ENCODE measurements around the gene CSRNP2. TPM values are rescaled to one million over a fixed set of nuclear protein-coding genes. Genes with fewer than 3 reads are reported as not detected.
"Not testable (repeated sequence)": the region's sequence is repeated elsewhere in the genome, so short reads cannot be mapped to it uniquely, and the experiment has no call there.

CSRNP2 gene
- total and polyA plus RNA-seq, 2 donors = 15.7 to 22.6 TPM

DNA sequence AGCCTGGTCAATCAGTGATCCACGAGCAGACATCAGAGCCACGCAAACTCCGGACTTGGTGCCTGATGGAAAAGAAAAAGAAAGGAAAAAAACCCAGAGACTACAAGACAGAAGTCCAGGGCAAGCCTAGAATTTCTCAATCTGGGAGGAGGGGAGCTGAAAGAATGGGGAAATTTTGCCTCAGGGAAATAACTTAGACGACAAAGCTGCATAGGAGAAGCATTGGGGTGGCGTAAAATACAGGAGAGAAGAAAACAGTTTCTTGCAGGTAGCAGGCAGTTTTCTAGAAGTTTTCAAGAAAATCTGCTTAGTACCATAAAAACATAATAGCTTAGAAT lies 54.6 kb downstream of the CSRNP2 start:
- Histone ChIP-seq H3K4me1 (ENCODE audit: insufficient read depth) (no peaks in the 10 kb centered on the region), H3K27ac (ENCODE audit: low read depth) (no peak overlapping the region), H3K4me3 (ENCODE audit: low read depth, low read length) (no peak overlapping the region), H3K36me3 (ENCODE audit: insufficient read depth) (no peaks in the 10 kb centered on the region)
- DNase-seq (ENCODE audit: extremely low spot score) = no peak
- 60% methylated on average over 5 of the region's 5 CpGs for WGBS

DNA sequence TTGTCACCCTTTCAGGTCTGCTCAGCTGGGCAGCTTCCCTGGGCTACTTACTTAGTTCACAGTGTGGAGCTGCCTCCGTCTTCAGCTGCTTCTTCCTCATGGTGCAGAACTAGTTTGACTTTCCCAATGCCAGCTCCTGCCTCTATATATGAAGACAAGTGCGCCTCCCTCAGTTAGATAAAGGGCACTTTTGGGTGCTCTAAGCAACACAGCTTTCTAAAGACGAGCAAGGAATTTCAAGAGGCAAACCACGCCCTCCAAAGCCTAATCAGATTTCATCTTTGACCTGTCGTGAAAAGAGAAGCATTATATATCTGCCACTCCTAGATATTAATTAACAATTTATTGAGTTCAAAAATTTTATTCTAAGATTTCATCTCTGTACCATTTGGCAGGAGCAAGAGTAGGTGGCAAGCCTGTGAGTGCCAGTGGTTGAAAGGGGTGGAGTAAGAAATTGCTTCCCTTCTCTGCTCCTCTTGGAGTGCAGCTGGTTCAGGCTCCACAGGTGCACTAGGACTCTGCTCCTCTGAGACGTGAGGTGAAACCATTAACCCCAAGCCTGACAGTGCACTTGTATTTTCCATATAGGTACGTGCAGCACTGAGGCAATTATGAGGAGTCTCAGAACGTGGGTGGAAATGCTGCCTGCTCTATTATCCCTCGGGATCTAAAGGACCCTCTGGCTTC lies 55.1 kb downstream of the CSRNP2 start:
- WGBS = 28% methylated on average over 9 of the region's 9 CpGs
- no peaks in the 10 kb centered on the region for H3K36me3 ChIP-seq (ENCODE audit: insufficient read depth)
- no peak overlapping the region for H3K4me3 ChIP-seq (ENCODE audit: low read depth, low read length)
- no peak overlapping the region for H3K27ac ChIP-seq (ENCODE audit: low read depth)
- H3K4me1 ChIP-seq (ENCODE audit: insufficient read depth) = no peaks in the 10 kb centered on the region
- DNase-seq (ENCODE audit: extremely low spot score) = no peak

DNA sequence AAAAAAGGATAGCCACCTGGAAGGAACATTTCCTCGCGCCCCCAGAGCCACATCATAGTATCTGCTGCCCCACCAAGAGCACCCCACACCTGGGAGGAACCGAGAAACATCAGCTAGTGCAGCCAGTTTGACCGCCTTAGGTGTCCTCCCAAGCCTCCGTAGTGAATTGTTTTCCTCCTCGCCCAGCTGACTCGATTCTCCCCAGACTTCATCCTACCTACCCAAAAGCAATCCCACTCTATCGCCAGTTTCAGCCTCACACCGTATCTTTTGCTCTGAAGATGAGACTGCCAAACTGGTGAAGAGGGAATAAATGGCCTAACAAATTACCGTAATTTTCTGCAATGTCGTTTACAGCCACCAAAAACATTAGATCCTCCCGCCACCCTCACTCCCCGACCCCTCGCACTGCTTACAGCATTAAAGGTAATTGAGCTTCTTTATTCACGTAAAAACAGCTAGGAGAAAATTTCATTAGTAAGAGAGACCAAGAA lies 56.0 kb downstream of the CSRNP2 start:
- WGBS = 87% methylated on average over 15 of the region's 15 CpGs
- H3K27ac ChIP-seq (ENCODE audit: low read depth) = no peak overlapping the region
- no peak overlapping the region for H3K4me3 ChIP-seq (ENCODE audit: low read depth, low read length)
- H3K4me1 ChIP-seq (ENCODE audit: insufficient read depth) = no peaks in the 10 kb centered on the region
- no peak for DNase-seq (ENCODE audit: extremely low spot score)
- H3K36me3 ChIP-seq (ENCODE audit: insufficient read depth) = no peaks in the 10 kb centered on the region

DNA sequence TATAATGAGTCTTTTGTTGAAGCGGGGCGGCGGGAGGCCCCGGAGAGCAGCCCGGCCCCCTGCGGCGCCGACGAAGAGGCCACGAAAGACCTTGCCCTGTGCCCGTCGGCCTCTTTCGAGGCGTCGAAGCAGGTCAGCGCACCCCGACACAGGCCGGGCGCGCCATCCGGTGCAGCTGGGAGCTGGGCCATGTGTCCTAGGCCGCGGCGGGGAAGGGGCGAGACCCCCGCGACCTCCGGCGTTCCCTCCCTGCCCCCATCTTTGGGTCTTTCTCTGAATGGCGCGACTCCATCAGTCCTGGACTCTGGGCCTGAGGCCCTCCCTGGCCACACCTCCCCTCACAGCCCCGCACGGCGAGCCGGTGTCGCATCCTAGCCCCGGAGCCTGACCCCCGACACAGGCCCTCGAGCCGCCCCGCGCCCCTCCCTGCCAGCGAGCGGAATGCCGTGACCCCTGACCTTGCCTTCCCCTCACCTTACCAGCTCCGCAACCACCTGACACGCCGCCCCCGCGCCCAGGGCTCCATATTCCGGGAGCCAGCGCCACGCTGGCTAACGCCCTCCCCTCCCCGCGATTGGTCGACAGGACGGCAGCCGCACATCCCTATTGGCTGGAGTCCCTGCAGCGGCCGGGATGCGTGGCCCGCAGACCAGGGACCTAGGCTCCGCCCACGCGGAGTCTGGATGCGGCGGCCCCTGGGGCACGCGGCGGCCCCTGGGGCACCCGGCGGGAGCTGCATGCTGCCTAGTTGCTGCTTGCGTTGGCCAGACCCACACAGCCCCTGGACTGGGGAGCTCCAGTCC lies 57.4 kb downstream of the CSRNP2 start, which contains the start of gene SLC11A2:
Gene SLC11A2 (minus strand): TSS at position 549 of the 803 bp plus-strand sequence. CDS start 15,656 bp downstream, outside the sequence.
- WGBS = under 1% methylated on average over 74 of the region's 74 CpGs
- peak within 1 kb of the TSS; percentile 73 for H3K4me3 ChIP-seq (ENCODE audit: low read depth, low read length)
- H3K36me3 ChIP-seq (ENCODE audit: insufficient read depth) = no peaks in the 10 kb centered on the region
- DNase-seq (ENCODE audit: extremely low spot score) = peak; percentile 86
- peak within 1 kb of the TSS; percentile 79 for H3K27ac ChIP-seq (ENCODE audit: low read depth)
- no peaks in the 10 kb centered on the region for H3K4me1 ChIP-seq (ENCODE audit: insufficient read depth)

DNA sequence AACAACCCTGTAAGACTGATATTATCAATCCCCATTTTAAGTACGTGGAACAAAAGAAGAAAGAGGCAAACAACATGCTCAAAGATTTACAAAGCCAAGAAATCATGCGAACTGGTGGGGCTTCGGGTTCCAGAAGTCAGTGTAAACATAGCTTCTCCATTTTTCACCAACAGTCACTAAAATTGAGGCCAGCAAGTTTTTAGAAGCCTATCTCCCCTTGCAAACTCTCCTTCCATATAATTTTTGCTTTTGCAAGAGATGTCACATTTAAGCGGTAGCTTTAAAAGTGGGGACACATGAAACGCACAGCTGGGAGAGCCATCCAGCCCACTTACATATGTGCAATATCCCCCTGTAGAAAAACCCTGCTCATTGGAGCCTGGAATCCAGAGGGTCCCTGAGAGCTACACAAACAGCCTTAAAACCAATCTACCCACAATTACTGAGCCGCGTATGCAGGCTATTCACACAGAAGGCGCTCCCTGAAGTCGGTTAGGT lies 58.0 kb downstream of the CSRNP2 start:
- H3K4me1 ChIP-seq (ENCODE audit: insufficient read depth) = no peaks in the 10 kb centered on the region
- DNase-seq (ENCODE audit: extremely low spot score) = peak; percentile 20
- H3K27ac ChIP-seq (ENCODE audit: low read depth) = peak overlapping the region; percentile 79
- WGBS = 5% methylated on average over 9 of the region's 9 CpGs
- H3K4me3 ChIP-seq (ENCODE audit: low read depth, low read length) = peak overlapping the region; percentile 73
- H3K36me3 ChIP-seq (ENCODE audit: insufficient read depth) = no peaks in the 10 kb centered on the region

DNA sequence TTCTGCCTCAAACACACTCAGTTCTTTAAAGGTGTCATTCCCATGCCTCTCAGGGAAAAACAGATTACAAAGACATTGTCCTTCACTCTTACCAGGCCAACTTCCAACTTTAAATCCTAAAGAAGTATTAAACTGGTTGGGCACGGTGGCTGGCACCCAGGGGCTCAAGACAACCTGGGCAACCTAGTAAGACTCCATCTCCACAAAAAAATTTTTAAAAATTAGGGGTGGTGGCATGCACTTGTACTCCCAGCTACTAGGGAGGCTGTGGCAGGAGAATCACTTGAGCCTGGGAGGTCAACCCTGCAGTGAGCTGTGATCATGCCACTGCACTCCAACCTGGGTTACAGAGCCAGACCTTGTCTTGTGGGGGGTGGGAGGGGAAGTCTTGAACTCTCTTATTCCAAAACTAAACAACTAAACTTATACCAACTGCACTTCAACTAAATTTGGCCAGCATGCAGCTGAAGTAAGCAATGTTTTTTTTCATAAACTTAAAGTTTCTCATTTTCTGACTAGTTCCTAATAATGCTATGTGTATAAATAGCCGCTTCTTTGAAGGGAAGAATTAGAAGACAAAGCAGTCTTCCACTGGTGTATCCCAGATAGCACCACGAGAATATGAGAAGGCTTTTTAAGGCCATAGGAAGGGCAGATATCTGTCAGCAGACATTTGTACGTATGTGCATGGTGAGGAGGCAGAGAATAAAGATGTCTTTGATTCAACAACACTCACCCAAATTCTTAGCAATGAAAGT lies 59.6 kb downstream of the CSRNP2 start:
- Histone ChIP-seq H3K27ac (ENCODE audit: low read depth) (peak overlapping the region; percentile 74), H3K4me1 (ENCODE audit: insufficient read depth) (no peaks in the 10 kb centered on the region), H3K36me3 (ENCODE audit: insufficient read depth) (no peaks in the 10 kb centered on the region), H3K4me3 (ENCODE audit: low read depth, low read length) (no peak overlapping the region)
- DNase-seq (ENCODE audit: extremely low spot score) = no peak
- 57% methylated on average over 4 of the region's 4 CpGs for WGBS

DNA sequence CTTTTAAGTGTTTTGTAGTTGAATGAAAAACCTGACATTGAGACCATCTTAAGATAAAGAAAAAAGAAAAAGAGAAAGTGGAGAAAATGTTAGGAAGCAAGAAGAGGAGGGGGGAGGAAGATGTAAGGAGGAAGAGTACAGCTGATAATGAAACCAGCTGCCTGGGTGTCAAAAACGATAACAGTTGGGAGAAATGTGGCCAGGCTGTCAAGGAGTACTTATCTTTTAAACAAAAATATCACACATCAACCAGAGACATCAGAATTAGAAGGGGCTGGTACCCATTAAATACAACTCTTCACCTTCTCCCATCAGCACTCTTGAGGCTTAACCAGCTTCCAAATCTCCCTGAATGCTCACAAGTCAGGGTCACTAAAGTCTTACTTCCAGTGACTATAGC lies 61.7 kb downstream of the CSRNP2 start:
- Histone ChIP-seq H3K36me3 (ENCODE audit: insufficient read depth) (no peaks in the 10 kb centered on the region), H3K4me1 (ENCODE audit: insufficient read depth) (no peaks in the 10 kb centered on the region), H3K27ac (ENCODE audit: low read depth) (no peak overlapping the region), H3K4me3 (ENCODE audit: low read depth, low read length) (no peak overlapping the region)
- WGBS = 54% methylated on average over 1 of the region's 1 CpG
- DNase-seq (ENCODE audit: extremely low spot score) = no peak

DNA sequence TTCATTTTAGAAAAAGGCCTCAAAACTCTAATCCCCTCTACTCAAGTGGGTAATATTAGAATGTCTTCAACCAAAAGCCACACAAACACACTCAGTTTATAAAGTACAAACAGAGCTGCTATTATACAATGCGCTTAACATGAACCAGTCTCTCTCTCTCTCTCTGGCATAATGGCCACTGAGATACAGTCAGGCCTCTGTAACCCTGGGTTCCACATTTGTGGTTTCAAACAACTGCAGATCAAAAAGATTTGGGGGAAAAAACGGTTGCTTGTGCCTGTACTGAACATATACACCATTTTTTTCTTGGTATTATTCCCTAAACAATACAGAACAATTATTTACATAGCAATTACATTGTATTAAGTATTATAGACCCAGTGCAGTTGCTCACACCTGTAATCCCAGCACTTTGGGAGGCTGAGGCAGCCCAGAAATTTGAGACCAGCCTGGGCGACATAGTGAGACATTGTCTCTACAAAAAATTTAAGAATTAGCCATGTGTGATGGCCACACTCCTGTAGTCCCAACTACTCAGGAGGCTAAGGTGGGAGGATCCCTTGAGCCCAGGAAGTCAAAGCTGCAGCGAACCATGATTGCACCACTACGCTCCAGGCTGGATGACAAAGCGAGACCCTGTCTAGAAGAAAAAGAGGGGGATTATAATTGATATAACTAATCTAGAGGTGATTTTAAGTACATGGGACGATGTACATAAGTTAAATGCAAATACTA lies 62.8 kb downstream of the CSRNP2 start:
- no peak overlapping the region for H3K27ac ChIP-seq (ENCODE audit: low read depth)
- WGBS = 88% methylated on average over 7 of the region's 7 CpGs
- no peaks in the 10 kb centered on the region for H3K4me1 ChIP-seq (ENCODE audit: insufficient read depth)
- no peak for DNase-seq (ENCODE audit: extremely low spot score)
- H3K4me3 ChIP-seq (ENCODE audit: low read depth, low read length) = no peak overlapping the region
- H3K36me3 ChIP-seq (ENCODE audit: insufficient read depth) = no peaks in the 10 kb centered on the region

DNA sequence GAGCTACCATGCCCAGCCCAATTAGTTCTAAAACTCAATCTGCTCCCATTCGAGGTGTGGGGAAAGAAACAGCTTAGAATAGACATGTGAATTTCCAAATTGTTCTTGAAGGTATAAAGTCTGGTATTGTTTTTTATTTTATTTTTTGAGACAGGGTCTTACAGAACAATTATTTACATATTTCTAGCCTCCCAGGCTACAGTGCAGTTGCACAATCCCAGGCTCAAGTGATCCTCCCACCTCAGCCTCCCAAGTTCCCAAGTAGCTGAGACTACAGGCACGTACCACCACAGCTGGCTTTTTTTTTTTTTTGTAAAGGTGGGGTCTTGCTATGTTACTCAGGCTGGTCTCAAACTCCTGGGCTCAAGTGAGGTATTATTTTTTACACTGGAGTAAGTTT lies 63.5 kb downstream of the CSRNP2 start:
- no peak for DNase-seq (ENCODE audit: extremely low spot score)
- no peak overlapping the region for H3K4me3 ChIP-seq (ENCODE audit: low read depth, low read length)
- H3K4me1 ChIP-seq (ENCODE audit: insufficient read depth) = no peaks in the 10 kb centered on the region
- WGBS = 86% methylated on average over 2 of the region's 2 CpGs
- H3K27ac ChIP-seq (ENCODE audit: low read depth) = no peak overlapping the region
- H3K36me3 ChIP-seq (ENCODE audit: insufficient read depth) = no peaks in the 10 kb centered on the region

DNA sequence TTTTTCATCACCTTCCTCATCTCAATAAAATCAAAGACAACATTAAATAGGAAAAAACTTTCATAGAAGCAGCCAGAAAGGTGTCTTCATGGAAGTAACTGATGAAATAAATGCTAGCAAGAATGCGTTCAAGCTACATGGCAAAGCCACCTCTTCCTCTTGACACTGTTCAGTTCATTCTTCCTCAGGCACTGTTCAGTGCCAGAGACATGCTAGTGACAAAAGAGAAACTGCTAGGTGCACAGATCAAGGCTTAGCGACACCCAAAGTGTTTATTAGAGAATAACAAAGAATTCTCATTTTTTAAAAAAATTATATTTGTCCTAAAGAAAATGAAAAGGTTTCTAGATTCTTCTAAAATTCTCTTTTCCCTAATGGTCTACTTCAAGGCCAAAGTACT lies 64.4 kb downstream of the CSRNP2 start:
- H3K27ac ChIP-seq (ENCODE audit: low read depth) = no peak overlapping the region
- WGBS = 93% methylated on average over 2 of the region's 2 CpGs
- no peaks in the 10 kb centered on the region for H3K36me3 ChIP-seq (ENCODE audit: insufficient read depth)
- H3K4me1 ChIP-seq (ENCODE audit: insufficient read depth) = no peaks in the 10 kb centered on the region
- H3K4me3 ChIP-seq (ENCODE audit: low read depth, low read length) = no peak overlapping the region
- no peak for DNase-seq (ENCODE audit: extremely low spot score)

DNA sequence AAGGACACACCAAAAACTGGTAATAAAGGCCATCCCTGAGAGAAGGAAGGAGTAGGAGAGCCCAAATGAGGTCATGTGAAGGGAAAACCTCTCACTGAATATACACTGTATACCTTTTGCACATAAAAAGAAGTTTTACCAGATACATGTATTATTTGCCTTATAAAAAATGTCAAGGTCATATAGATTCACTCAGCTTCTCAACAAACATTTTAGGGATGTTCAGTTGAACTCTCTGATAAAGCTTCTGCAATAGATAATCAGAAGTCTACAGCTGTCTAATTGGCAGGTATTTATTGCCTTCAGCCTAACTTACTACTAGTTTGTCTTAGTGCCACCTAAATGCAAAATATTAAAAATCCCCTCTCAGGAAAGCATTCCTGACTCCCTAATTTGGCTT lies 65.9 kb downstream of the CSRNP2 start:
- Histone ChIP-seq H3K4me3 (ENCODE audit: low read depth, low read length) (no peak overlapping the region), H3K27ac (ENCODE audit: low read depth) (no peak overlapping the region), H3K4me1 (ENCODE audit: insufficient read depth) (no peaks in the 10 kb centered on the region), H3K36me3 (ENCODE audit: insufficient read depth) (no peaks in the 10 kb centered on the region)
- DNase-seq (ENCODE audit: extremely low spot score) = no peak

DNA sequence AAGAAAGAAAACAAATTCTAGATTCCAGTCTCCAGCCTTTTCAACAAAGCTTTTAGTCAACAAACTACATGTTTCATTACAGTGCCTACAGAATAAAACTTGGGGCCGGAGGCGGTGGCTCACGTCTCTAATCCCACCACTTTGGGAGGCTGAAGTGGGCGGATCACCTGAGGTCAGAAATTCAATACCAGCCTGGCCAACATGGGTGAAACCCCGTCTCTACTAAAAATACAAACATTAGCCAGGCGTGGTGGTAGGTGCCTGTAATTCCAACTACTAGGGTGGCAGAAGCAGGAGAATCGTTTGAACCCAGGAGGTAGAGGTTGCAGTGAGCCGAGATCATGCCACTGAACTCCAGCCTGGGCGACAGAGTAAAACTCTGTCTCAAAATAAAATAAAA lies 68.9 kb downstream of the CSRNP2 start:
- H3K4me3 ChIP-seq (ENCODE audit: low read depth, low read length); H3K36me3 ChIP-seq (ENCODE audit: insufficient read depth); H3K27ac ChIP-seq (ENCODE audit: low read depth); DNase-seq (ENCODE audit: extremely low spot score); H3K4me1 ChIP-seq (ENCODE audit: insufficient read depth): not testable (repeated sequence)
- WGBS = 90% methylated on average over 9 of the region's 9 CpGs

DNA sequence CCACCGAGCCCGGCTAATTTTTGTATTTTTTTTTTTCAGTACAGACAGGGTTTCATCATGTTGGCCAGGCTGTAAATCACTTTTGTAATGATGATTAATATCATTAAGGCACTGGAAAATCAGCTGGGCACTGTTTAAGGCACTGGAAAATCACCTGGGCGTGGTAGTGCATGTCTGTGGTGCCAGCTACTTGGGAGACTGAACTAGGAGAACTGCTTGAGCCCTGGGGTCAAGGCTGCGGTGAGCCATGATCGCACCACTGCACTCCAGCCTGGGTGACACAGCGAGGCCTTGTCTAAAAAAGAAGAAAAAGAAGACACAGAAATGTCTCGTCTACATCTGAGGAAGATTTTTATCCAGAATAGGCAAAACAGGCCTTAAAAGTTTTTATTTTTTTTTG lies 70.0 kb downstream of the CSRNP2 start:
- Histone ChIP-seq H3K4me1 (ENCODE audit: insufficient read depth) (no peaks in the 10 kb centered on the region), H3K27ac (ENCODE audit: low read depth) (no peak overlapping the region), H3K4me3 (ENCODE audit: low read depth, low read length) (no peak overlapping the region), H3K36me3 (ENCODE audit: insufficient read depth) (no peaks in the 10 kb centered on the region)
- 92% methylated on average over 7 of the region's 7 CpGs for whole genome bisulfite sequencing
- DNase-seq (ENCODE audit: extremely low spot score) = no peak

All from urinary bladder (tissue), 4 donors.